IMR-90 (cell line): ENCODE results near the gene GXYLT2. TPM values are rescaled to one million over a fixed set of nuclear protein-coding genes. Genes with fewer than 3 reads are reported as not detected.

Experiments used
- ATAC-seq: fragments of 200-7000 bp; cut with Tn5 transposase; 2 replicates; pipeline ENCODE4 v1.9.1; 2020; ENCODE audit warnings: low read depth, mild to moderate bottlenecking, moderate library complexity
- BruUV-seq: library from RNA; stranded (reverse); fragments of 400-500 nt; replicated peaks from 2 replicates; lab custom pipeline; 2021; lab: Mats Ljungman, UMichigan
- CTCF ChIA-PET: fragments of 300-600 bp; formaldehyde crosslinking; extraction: SDS; loops from one replicate; lab custom pipeline; 2021; ENCODE audit warnings: antibody characterized with exemption; lab: Yijun Ruan, JAX
- POLR2A ChIA-PET: fragments of 300-600 bp; sonication (Branson Sonifier 250); formaldehyde crosslinking; loops from one replicate; lab custom pipeline; 2022; ENCODE audit warnings: antibody characterized with exemption; ENCODE audit not compliant: unreplicated experiment; lab: Charles Lee
- DNase-seq: peaks from one replicate; pipeline ENCODE4 v3.0.0; 2013
- H2AFZ ChIP-seq: replicated peaks from 2 replicates; pipeline ENCODE3; 2013; ENCODE audit warnings: low read length, mild to moderate bottlenecking; ENCODE audit not compliant: poor library complexity
- H2AK5ac ChIP-seq: 2 replicates; pipeline ENCODE4 v1.6.1; 2013; ENCODE audit warnings: low read depth, low read length, inconsistent platforms
- H2AK9ac ChIP-seq: replicated peaks from 2 replicates; pipeline ENCODE3; 2013; ENCODE audit warnings: mild to moderate bottlenecking, low read depth, low read length, moderate library complexity; ENCODE audit not compliant: poor library complexity
- H2BK120ac ChIP-seq: 2 replicates; pipeline ENCODE4 v1.6.1; 2013; ENCODE audit warnings: low read depth, low read length, inconsistent platforms
- H2BK15ac ChIP-seq: 3 replicates; pipeline ENCODE4 v1.6.1; 2013; ENCODE audit warnings: low read depth, low read length, inconsistent platforms
- H2BK20ac ChIP-seq: 2 replicates; pipeline ENCODE4 v1.6.1; 2013; ENCODE audit warnings: low read depth, mild to moderate bottlenecking, inconsistent platforms, low read length, moderate library complexity
- H2BK5ac ChIP-seq: 2 replicates; pipeline ENCODE4 v1.6.1; 2013; ENCODE audit warnings: mild to moderate bottlenecking, low read depth, low read length, inconsistent platforms; ENCODE audit not compliant: poor library complexity, severe bottlenecking
- H3K14ac ChIP-seq: replicated peaks from 2 replicates; pipeline ENCODE4 v1.6.1; 2013; ENCODE audit warnings: low read depth, low read length, inconsistent platforms
- H3K18ac ChIP-seq: 2 replicates; pipeline ENCODE4 v1.6.1; 2013; ENCODE audit warnings: low read depth, low read length, control low read depth
- H3K23ac ChIP-seq: 2 replicates; pipeline ENCODE4 v1.6.1; 2013; ENCODE audit warnings: low read depth, low read length, inconsistent platforms
- H3K27ac ChIP-seq: 2 replicates; pipeline ENCODE4 v1.5.1; 2013; ENCODE audit warnings: mild to moderate bottlenecking, control low read depth, low read length; ENCODE audit not compliant: insufficient read depth
- H3K27me3 ChIP-seq: 2 replicates; pipeline ENCODE4 v1.6.1; 2013; ENCODE audit warnings: low read length; ENCODE audit not compliant: control insufficient read depth, insufficient read depth
- H3K36me3 ChIP-seq: 2 replicates; pipeline ENCODE4 v1.6.1; 2013; ENCODE audit warnings: low read length, mixed read lengths; ENCODE audit not compliant: control insufficient read depth, insufficient read depth
- H3K4ac ChIP-seq: 2 replicates; pipeline ENCODE4 v1.6.1; 2013; ENCODE audit warnings: low read depth, low read length, inconsistent platforms
- H3K4me1 ChIP-seq: 2 replicates; pipeline ENCODE4 v1.6.1; 2013; ENCODE audit warnings: low read length, mixed read lengths; ENCODE audit not compliant: control insufficient read depth, insufficient read depth
- H3K4me2 ChIP-seq: 2 replicates; pipeline ENCODE4 v1.6.1; 2013; ENCODE audit warnings: low read depth, mild to moderate bottlenecking, control low read depth, low read length, moderate library complexity
- H3K4me3 ChIP-seq: 2 replicates; pipeline ENCODE4 v1.5.1; 2013; ENCODE audit warnings: low read depth, mild to moderate bottlenecking, control low read depth, low read length, moderate library complexity; ENCODE audit not compliant: insufficient read depth
- H3K56ac ChIP-seq: 2 replicates; pipeline ENCODE4 v1.6.1; 2013; ENCODE audit warnings: low read length, inconsistent platforms; ENCODE audit not compliant: insufficient read depth; ENCODE audit errors: extremely low read depth
- H3K79me1 ChIP-seq, 2 experiments: 2 replicates each; pipeline ENCODE4 v1.6.1; 2013; ENCODE audit warnings: low read length in 2 of 2, inconsistent platforms in 1 of 2, low read depth in 1 of 2
- H3K9ac ChIP-seq: 2 replicates; pipeline ENCODE4 v1.6.1; 2013; ENCODE audit warnings: low read depth, low read length, control low read depth
- H3K9me1 ChIP-seq: 2 replicates; pipeline ENCODE4 v1.6.1; 2013; ENCODE audit warnings: low read length, inconsistent platforms; ENCODE audit not compliant: insufficient read depth
- H3K9me3 ChIP-seq: 2 replicates; pipeline ENCODE4 v1.6.1; 2013; ENCODE audit warnings: low read length; ENCODE audit not compliant: control insufficient read depth, insufficient read depth
- H4K20me1 ChIP-seq: 2 replicates; pipeline ENCODE4 v1.6.1; 2013; ENCODE audit warnings: low read length, inconsistent platforms; ENCODE audit not compliant: insufficient read depth
- H4K5ac ChIP-seq: 2 replicates; pipeline ENCODE4 v1.6.1; 2013; ENCODE audit warnings: mild to moderate bottlenecking, low read depth, low read length, control low read depth
- H4K8ac ChIP-seq, 2 experiments: 2 replicates each; pipeline ENCODE4 v1.6.1; 2013; ENCODE audit warnings: low read depth in 2 of 2, low read length in 2 of 2, control low read depth in 1 of 2, inconsistent platforms in 1 of 2
- H4K91ac ChIP-seq: 2 replicates; pipeline ENCODE4 v1.6.1; 2013; ENCODE audit warnings: low read depth, low read length, inconsistent platforms; ENCODE audit not compliant: insufficient read depth
- BHLHE40 ChIP-seq: fragments of 150-350 bp; IDR thresholded peaks from 2 replicates; pipeline ENCODE4 v1.6.1; 2016; ENCODE audit warnings: mild to moderate bottlenecking, low read depth, low read length
- CEBPB ChIP-seq: IDR thresholded peaks from 2 replicates; pipeline ENCODE4 v1.6.1; 2012; ENCODE audit warnings: low read depth, low read length, improper control_type of control experiment
- CHD1 ChIP-seq: IDR thresholded peaks from 2 replicates; pipeline ENCODE4 v1.6.1; 2012; ENCODE audit warnings: low read depth, low read length, improper control_type of control experiment
- CTCF ChIP-seq: conservative IDR thresholded peaks from 2 replicates; pipeline ENCODE4 v1.5.1; 2012; ENCODE audit warnings: mild to moderate bottlenecking, low read depth, low read length, improper control_type of control experiment
- ELK1 ChIP-seq: fragments of 150-350 bp; IDR thresholded peaks from 2 replicates; pipeline ENCODE4 v1.6.1; 2016; ENCODE audit warnings: low read depth, mild to moderate bottlenecking, low read length, moderate library complexity, borderline replicate concordance
- FOS ChIP-seq: fragments of 150-350 bp; IDR thresholded peaks from 2 replicates; pipeline ENCODE4 v1.6.1; 2016; ENCODE audit warnings: low read depth, low read length
- MAFK ChIP-seq: IDR thresholded peaks from 2 replicates; pipeline ENCODE4 v1.6.1; 2012; ENCODE audit warnings: low read depth, low read length, improper control_type of control experiment
- MAZ ChIP-seq: IDR thresholded peaks from 2 replicates; pipeline ENCODE4 v1.6.1; 2012; ENCODE audit warnings: low read depth, mild to moderate bottlenecking, low read length, improper control_type of control experiment, moderate library complexity, borderline replicate concordance
- MXI1 ChIP-seq: IDR thresholded peaks from 2 replicates; pipeline ENCODE4 v1.6.1; 2012; ENCODE audit warnings: low read depth, mild to moderate bottlenecking, low read length, moderate library complexity, borderline replicate concordance
- NFE2L2 ChIP-seq: fragments of 150-350 bp; IDR thresholded peaks from 2 replicates; pipeline ENCODE4 v1.6.1; 2016; ENCODE audit warnings: low read depth, mild to moderate bottlenecking, low read length
- POLR2A ChIP-seq: IDR thresholded peaks from 2 replicates; pipeline ENCODE4 v1.6.1; 2012; ENCODE audit warnings: mild to moderate bottlenecking, low read depth, low read length
- RAD21 ChIP-seq: IDR thresholded peaks from 2 replicates; pipeline ENCODE4 v1.6.1; 2012; ENCODE audit warnings: low read length, improper control_type of control experiment
- RCOR1 ChIP-seq: IDR thresholded peaks from 2 replicates; pipeline ENCODE4 v1.6.1; 2012; ENCODE audit warnings: mild to moderate bottlenecking, low read length, improper control_type of control experiment; ENCODE audit not compliant: insufficient replicate concordance
- RFX5 ChIP-seq: IDR thresholded peaks from 2 replicates; pipeline ENCODE4 v1.8.0; 2012; ENCODE audit warnings: low read depth, mild to moderate bottlenecking, low read length, moderate library complexity
- SMC3 ChIP-seq: fragments of 150-350 bp; IDR thresholded peaks from 2 replicates; pipeline ENCODE4 v1.6.1; 2016; ENCODE audit warnings: low read depth, mild to moderate bottlenecking, antibody characterized with exemption, low read length, moderate library complexity
- USF2 ChIP-seq: fragments of 150-350 bp; IDR thresholded peaks from 2 replicates; pipeline ENCODE4 v1.6.1; 2017; ENCODE audit warnings: mild to moderate bottlenecking, antibody characterized with exemption, low read length, low read depth
- WGBS, 2 experiments: methylation state at CpG; one replicate each; pipeline versions ENCODE4 v1.1.5 to v1.1.7; 2013; ENCODE audit warnings: missing lambda C conversion rate in 2 of 2; ENCODE audit not compliant: insufficient read length in 1 of 2; ENCODE audit errors: extremely low coverage in 2 of 2; 5-methylcytosine and 5-hydroxymethylcytosine counted together
- dilution Hi-C: fragments of 300-500 bp; cut with HindIII; formaldehyde crosslinking; loops from one replicate; pipeline ENCODE4 v1.14.3; 2018; ENCODE audit warnings: low sequenced_read_pairs; ENCODE audit not compliant: unreplicated experiment
- in situ Hi-C: fragments of 300-500 bp; cut with MboI; formaldehyde crosslinking; loops from 3 replicates; pipeline ENCODE4 v1.14.3; 2019; ENCODE audit warnings: low sequenced_read_pairs, inconsistent platforms, mixed read lengths
- intact Hi-C: fragments of 100-400 bp; cut with micrococcal nuclease; formaldehyde crosslinking; loops from 2 replicates; pipeline ENCODE4 v1.10.0; 2022
- polyA plus RNA-seq, 3 experiments: library from polyadenylated mRNA; depleted of rRNA; stranded (reverse); fragments of >200 nt; gene quantifications; 2 replicates each; pipeline ENCODE4 v1.2.3, GENCODE V29; 2012; ENCODE audit warnings: low replicate concordance in 1 of 3
- total RNA-seq: library from RNA; depleted of rRNA; stranded (reverse); fragments of >200 nt; gene quantifications from 2 replicates; pipeline ENCODE4 v1.2.3, GENCODE V29; 2012

Gene GXYLT2
- total and polyA plus RNA-seq, 2 of the 4 experiments (the other 2 are of a cell fraction) = 5.7 to 11.1 TPM

- no TSS peak for BruUV-seq
- Histone ChIP-seq H3K23ac (no peak overlapping the region), H3K27ac (no peak overlapping the region), H3K14ac (no peak overlapping the region), H3K4me1 (peaks cover 7% of the 10 kb centered on the region), H4K5ac (no peak overlapping the region), H3K9ac (no peak overlapping the region), H3K79me1 (peaks cover 2 to 51% of the 10 kb centered on the region in 2 experiments; a peak in 3 of 4 replicates), H4K8ac (no peak overlapping the region), H3K18ac (no peak overlapping the region), H2AFZ (no peak overlapping the region), H2AK5ac (no peak overlapping the region), H3K4me3 (no peak overlapping the region), H3K9me1 (peaks cover 16% of the 10 kb centered on the region), H4K91ac (no peak overlapping the region), H3K9me3 (no peaks in the 10 kb centered on the region), H3K36me3 (peaks cover 9% of the 10 kb centered on the region), H2BK20ac (no peak overlapping the region), H2BK15ac (no peak overlapping the region), H3K4ac (no peak overlapping the region), H3K56ac (no peak overlapping the region), H2BK120ac (no peak overlapping the region), H2AK9ac (no peak overlapping the region), H4K20me1 (peaks cover 96% of the 10 kb centered on the region), H3K4me2 (no peak overlapping the region), H3K27me3 (no peaks in the 10 kb centered on the region), H2BK5ac (no peak overlapping the region)
- ChIA-PET CTCF (no interaction called here), POLR2A (no interaction called here)
- TF ChIP-seq ELK1 (no peak), RFX5 (no peak), SMC3 (no peak), MAZ (no peak), BHLHE40 (no peak), MAFK (no peak), RCOR1 (no peak), RAD21 (no peak), CHD1 (no peak), FOS (no peak), CEBPB (no peak), POLR2A (no peak), NFE2L2 (no peak), USF2 (no peak), MXI1 (no peak), CTCF (no peak)
- dilution Hi-C loops (no loop called here), intact Hi-C loops (no loop called here), in situ Hi-C loops (no loop called here)
- WGBS, 2 experiments = no CpG with 5 or more reads among the region's 4 CpGs
- ATAC-seq = no peak
- DNase-seq = no peak
Observed at GRCh38 chr3:73018298-73018697, 130.5 kb downstream of the GXYLT2 start.
